Measurements from ENCODE around the gene NRXN3.

- TF ChIP-seq CTCF (IDR thresholded peaks at IDR 0.05) (no peak), EZH2phosphoT487 (IDR thresholded peaks at IDR 0.05) (no peak)
These were observed 1429.1 kb downstream of the NRXN3 start for GRCh38 chr14:79599239-79599638.
